NCI-H748 treated with DMSO at 0.1 percent for 48 hours (cell line): Measurements from ENCODE around the gene DDX39A.
"Not testable (repeated sequence)": the region's sequence is repeated elsewhere in the genome, so short reads cannot be mapped to it uniquely, and the experiment has no call there.

Experiments used
- DNase-seq: peaks from one replicate; lab custom pipeline; 2025; lab: John Stamatoyannopoulos, UW

DDX39A gene

GRCh38 chr19:14419106-14419813 lies at the start of gene DDX39A:
Gene DDX39A, minus strand, starts transcription at chr19:14419341. Its CDS starts 6,121 bp downstream, at chr19:14413220.
- DNase-seq, result peak; percentile 94

GRCh38 chr19:14467816-14468215 lies 48.7 kb upstream of the DDX39A start:
- DNase-seq, result no peak

GRCh38 chr19:14467391-14467790 lies 48.2 kb upstream of the DDX39A start:
- no peak for DNase-seq

DNA sequence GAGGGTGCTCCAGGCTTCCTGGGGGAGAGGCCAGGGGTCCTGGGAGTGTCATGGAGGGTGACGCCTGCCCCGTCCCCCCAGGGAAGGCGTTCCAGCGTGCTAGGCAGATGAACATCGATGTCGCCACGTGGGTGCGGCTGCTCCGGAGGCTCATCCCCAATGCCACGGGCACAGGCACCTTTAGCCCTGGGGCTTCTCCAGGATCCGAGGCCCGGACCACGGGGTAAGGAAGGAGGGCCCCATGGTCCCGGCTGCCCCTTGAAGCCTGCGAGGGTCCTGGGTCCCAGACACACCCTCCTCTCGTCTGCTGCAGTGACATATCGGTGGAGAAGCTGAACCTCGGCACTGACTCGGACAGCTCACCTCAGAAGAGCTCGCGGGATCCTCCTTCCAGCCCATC lies 44.6 kb upstream of the DDX39A start:
- DNase-seq, result no peak

DNA sequence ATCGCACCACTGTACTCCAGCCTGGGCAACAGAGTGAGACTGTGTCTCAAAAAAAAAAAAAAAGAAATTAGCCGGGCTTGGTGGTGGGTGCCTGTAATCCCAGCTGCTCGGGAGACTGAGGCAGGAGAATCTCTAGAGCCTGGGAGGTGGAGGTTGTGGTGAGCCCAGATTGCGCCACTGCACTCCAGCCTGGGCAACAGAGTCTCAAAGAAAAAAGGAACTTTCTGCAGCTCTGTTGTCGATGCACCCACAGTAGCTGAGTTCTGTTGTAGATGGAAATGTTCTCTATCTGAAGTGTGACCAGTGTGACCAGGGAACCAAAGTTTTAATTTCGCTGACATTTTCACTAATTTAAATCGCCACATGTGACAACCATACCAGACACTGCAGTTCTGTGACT lies 43.3 kb upstream of the DDX39A start:
- not testable (repeated sequence) for DNase-seq

- no peak for DNase-seq
Observed at GRCh38 chr19:14460935-14461334, 41.8 kb upstream of the DDX39A start.

GRCh38 chr19:14459703-14460102 lies 40.6 kb upstream of the DDX39A start:
- DNase-seq, result no peak

- DNase-seq, result not testable (repeated sequence)
Observed at GRCh38 chr19:14452303-14452702, 33.2 kb upstream of the DDX39A start.

- DNase-seq, result no peak
Observed at GRCh38 chr19:14450876-14451275, 31.7 kb upstream of the DDX39A start.

DNA sequence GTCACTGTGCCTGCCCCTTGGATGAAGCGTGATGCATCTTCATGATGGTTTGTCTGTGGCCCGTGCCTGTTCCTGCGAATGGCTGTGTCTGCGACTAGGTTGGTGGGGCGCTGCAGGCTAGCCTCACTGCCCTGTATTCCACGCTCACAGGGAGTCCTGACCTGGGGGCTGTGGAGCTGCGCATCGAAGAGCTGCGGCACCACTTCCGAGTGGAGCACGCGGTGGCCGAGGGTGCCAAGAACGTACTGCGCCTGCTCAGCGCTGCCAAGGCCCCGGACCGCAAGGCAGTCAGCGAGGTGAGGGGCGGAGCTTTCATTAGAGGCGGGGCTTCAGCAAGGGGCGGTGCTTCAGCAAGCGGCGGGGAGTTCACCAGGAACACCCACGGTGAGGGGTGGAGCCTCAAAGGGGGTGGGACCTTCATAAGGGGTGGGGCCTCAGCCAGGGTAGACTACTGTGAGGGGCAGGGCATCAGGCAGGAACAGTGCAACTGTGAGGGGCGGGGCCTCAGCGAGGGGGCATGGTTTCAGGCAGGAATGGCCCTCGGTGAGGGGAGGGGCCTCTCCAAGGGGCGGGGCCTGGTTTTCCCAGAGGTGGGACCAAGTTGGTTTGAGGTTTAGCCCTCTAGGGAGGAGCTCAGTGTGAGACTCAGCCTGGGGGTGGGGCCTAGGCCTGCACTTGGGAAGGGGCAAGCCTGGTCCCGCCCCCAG lies 31.2 kb upstream of the DDX39A start:
- DNase-seq, result no peak

DNA sequence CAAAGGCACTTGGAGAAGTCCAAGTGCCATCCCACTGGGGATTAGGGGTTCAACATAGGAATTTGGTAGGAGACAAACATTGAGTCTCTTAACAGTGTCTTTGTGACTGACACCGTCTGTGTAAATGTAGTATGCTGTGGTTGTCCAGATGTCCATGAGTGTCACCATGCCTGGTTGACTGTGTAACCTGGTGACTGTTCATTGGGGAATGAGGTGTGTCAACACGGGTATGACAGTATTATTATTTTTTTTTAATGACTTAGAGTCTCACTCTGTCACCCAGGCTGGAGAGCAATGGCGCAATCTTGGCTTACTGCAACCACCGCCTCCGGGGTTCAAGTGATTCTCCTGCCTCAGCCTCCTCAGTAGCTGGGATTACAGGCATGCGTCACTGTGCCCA lies 30.2 kb upstream of the DDX39A start:
- DNase-seq, result no peak

GRCh38 chr19:14446336-14447036 lies 27.3 kb upstream of the DDX39A start:
- no peak for DNase-seq

GRCh38 chr19:14443632-14444216 lies 24.6 kb upstream of the DDX39A start:
- DNase-seq, result no peak

DNA sequence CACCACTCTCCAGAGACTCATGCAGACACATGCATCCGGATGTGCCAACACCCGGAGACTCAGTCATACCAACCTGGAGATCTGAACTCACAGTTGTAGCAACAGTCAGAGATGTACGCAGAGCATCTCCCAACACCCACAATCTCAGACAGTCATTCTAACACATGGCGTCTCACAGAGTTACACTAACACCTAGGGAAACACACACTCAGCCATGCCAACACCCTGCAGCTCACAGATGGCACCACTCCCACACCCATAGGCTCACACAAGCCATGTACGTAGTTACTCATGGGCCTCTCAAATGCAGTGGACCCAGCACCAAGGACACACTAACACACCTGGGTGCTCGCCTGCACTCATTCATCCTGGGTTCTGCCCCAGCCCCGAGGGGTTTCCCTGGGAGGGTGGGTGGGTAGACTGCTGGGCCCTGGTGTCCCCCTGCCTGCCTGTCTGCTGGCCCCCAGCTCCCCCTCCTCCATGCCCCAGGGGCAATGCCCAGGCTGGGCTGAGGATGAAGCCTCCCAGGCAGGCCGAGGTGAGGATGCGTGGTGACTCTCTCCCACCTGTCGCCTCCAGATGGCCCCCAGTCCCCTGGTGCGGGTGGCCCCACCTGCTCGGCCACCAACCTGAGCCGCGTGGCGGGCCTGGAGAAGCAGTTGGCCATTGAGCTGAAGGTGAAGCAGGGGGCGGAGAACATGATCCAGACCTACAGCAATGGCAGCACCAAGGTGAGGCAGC lies 23.9 kb upstream of the DDX39A start:
- no peak for DNase-seq

DNA sequence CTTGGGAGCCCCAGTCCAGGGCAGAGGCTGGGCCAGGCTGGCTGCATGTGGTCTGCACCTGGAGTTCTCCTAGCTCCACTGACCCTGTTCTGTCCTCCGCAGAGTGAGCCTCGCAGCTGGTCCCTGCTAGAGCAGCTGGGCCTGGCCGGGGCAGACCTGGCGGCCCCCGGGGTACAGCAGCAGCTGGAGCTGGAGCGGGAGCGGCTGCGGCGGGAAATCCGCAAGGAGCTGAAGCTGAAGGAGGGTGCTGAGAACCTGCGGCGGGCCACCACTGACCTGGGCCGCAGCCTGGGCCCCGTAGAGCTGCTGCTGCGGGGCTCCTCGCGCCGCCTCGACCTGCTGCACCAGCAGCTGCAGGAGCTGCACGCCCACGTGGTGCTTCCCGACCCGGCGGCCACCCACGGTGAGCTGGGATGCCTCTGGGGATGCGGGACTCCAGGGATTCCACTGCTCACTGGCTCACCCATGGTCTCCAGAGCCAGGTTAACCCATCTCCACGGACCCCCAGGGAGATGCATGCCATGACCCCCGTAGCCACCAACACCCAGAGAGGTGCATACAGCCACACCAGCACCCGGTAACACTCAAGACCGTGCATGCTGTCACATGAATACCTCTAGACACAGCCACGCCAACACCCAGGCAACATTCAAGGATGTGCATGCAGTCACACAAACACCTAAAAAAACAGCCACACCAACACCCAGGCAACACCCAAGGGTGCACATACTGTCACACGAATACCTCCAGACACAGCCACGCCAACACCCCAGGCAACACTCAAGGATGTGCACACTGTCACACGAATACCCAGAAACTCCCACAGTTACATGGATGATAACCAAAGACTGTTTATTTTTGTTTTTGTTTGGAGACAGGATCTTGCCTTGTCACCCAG lies 22.1 kb upstream of the DDX39A start:
- no peak for DNase-seq

DNA sequence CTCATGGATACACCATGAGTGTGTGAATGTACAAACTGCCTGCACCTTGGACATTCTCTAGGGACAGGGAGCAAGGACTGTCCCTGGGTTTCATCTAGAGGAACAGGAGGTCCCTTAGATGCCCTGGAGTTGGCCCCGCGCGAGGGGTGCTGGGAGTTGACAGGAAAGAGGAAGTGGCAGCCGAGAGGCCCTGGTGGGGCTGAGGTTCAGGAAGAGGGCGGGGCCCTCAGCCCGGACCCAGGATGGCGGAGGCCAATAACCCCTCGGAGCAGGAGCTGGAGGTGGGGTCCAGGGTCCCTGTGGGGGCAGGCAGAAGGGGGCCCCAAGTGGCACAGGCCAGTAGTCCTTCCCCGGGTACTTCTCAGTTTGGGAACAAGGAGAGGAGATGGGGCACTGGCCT lies 20.9 kb upstream of the DDX39A start:
- DNase-seq, result no peak

GRCh38 chr19:14439014-14439413 lies 19.9 kb upstream of the DDX39A start:
- DNase-seq, result no peak

- DNase-seq, result no peak
Observed at GRCh38 chr19:14437578-14438140, 18.5 kb upstream of the DDX39A start.

GRCh38 chr19:14435320-14436050 lies 16.3 kb upstream of the DDX39A start:
- DNase-seq, result no peak
